ENCODE results near the gene CORO1C.

CORO1C gene

GRCh38 chr12:108618079-108618952 lies 113.0 kb downstream of the CORO1C start:
- peak; percentile 90 for TF ChIP-seq CTCF (IDR thresholded peaks at IDR 0.05; ENCODE audit: low read length, missing control alignments)
- DNase-seq (ENCODE audit: low read depth), result peak; percentile 87
- H3K4me3 ChIP-seq (replicated peaks; ENCODE audit: low read depth, low read length), result no peak overlapping the region

GRCh38 chr12:108616941-108617858 lies 114.1 kb downstream of the CORO1C start:
- H3K4me3 ChIP-seq (replicated peaks; ENCODE audit: low read depth, low read length), result no peak overlapping the region
- no peak for DNase-seq (ENCODE audit: low read depth)
- no peak for TF ChIP-seq CTCF (IDR thresholded peaks at IDR 0.05; ENCODE audit: low read length, missing control alignments)

GRCh38 chr12:108616359-108616758 lies 115.0 kb downstream of the CORO1C start:
- no peak for TF ChIP-seq CTCF (IDR thresholded peaks at IDR 0.05; ENCODE audit: low read length, missing control alignments)
- no peak overlapping the region for H3K4me3 ChIP-seq (replicated peaks; ENCODE audit: low read depth, low read length)
- no peak for DNase-seq (ENCODE audit: low read depth)

GRCh38 chr12:108615918-108616317 lies 115.4 kb downstream of the CORO1C start:
- TF ChIP-seq CTCF (IDR thresholded peaks at IDR 0.05; ENCODE audit: low read length, missing control alignments), result no peak
- no peak for DNase-seq (ENCODE audit: low read depth)
- H3K4me3 ChIP-seq (replicated peaks; ENCODE audit: low read depth, low read length), result no peak overlapping the region

- no peak for TF ChIP-seq CTCF (IDR thresholded peaks at IDR 0.05; ENCODE audit: low read length, missing control alignments)
- no peak for DNase-seq (ENCODE audit: low read depth)
- no peak overlapping the region for H3K4me3 ChIP-seq (replicated peaks; ENCODE audit: low read depth, low read length)
Measured at GRCh38 chr12:108614639-108615038, 116.7 kb downstream of the CORO1C start.

- TF ChIP-seq CTCF (IDR thresholded peaks at IDR 0.05; ENCODE audit: low read length, missing control alignments), result no peak
- H3K4me3 ChIP-seq (replicated peaks; ENCODE audit: low read depth, low read length), result no peak overlapping the region
- DNase-seq (ENCODE audit: low read depth), result no peak
Measured at GRCh38 chr12:108614041-108614440, 117.3 kb downstream of the CORO1C start.
